Fibroblast of skin of back (primary cell): ENCODE results near the gene RNF34.

Source experiments
- DNase-seq: peaks from one replicate; pipeline ENCODE4 v3.0.0-alpha.2; 2013

Gene RNF34

DNA sequence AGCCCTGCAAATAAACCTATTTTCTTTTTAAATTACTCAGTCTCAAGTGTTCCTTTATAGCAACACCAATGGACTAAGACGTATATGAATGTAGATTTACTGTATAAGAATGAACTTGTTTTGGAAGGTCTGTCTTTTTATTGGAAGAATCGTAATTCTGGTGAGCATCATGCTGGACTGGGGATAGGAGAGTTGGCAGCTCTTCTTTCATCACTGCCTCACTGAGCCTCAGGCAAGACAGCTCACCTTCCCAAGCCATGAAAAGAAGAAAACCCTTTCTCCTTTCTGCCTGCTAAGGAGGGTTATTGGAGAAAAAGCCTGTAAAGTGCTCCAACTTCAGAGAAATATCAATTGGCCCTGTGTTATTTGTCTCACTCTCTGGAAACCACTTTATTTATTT is 9.1 kb upstream of the RNF34 start:
- no peak for DNase-seq

DNA sequence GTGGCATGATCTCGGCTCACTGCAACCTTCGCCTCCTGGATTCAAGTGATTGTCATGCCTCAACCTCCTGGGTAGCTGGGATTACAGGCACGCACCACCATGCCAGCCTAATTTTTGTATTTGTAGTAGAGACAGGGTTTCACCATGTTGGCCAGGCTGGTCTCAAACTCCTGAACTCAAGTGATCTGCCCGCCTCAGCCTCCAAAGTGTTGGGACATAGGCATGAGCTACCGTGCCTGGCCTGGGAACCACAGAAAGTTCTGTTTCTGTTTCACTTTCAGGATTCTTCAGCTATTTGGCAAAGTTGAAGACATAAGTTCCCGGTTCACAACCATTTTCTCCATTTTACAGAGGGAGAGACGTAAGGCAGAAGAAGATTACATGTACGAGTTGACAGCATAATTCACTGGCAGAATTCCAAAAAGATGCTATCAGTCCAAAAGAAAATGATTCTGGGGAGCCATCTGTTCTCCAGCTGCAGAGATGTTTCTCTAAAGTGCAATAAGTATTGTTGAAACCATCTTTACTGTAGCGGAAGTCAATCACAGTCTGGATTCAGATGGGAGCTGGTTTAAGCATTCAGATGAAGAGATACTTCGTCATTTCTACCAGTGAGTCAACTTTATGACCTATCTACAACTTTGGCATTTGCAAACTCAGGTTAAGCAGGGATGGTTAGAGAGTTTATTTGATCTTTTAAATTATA is 8.1 kb upstream of the RNF34 start:
- peak; percentile 15 for DNase-seq

DNA sequence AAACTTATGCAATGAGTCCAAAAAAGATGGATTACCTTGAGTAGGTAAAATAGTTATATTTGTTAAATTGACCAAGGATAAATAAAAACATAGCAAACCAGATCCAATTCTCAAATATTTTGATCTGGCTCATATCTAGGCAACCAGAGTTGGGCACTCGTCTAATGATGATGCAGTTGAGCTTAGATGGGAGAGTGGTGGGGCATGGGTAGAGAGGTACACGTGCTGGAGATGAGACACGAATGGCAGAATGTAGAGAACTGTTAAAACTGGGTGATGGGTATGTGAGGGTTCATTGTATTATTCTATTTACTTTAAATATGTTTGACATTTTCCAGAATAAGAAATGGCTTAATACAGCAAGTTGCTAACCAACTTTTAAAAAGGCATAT is 7.6 kb upstream of the RNF34 start:
- no peak for DNase-seq

DNA sequence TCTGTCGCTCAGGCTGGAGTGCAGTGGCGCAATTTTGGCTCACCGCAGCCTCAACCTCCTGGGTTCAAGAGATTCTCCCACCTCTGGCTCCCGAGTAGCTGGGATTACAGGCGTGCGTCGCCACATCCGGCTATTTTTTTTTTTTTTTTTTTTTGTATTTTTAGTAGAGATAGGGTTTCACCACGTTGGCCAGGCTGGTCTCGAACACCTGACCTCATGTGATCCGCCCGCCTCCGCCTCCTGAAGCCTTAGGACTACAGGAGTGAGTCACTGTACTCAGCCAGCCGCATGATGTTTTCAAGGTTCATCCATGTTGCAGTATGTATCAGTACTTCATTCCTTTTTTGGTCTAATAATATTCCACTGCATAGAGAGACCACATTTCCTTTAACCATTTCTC is 2.4 kb upstream of the RNF34 start:
- DNase-seq = no peak

DNA sequence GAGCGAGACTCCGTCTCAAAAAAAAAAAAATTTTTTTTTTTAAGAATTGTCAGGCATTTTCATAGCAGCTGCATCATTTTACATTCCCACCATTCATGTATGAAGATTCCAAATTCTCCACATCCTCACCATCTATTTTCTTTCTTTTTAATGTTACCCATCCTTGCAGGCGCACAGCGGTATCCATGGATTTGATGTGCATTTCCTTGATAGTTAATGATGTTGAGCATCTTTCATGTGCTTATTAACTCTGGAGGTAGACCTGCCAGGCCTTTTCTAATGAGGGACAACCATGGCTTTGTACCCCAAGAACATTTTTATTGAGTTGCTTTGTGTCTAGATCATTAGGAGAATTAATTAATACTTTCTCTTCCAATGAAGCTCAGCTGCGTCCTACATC is 1.6 kb upstream of the RNF34 start:
- no peak for DNase-seq

DNA sequence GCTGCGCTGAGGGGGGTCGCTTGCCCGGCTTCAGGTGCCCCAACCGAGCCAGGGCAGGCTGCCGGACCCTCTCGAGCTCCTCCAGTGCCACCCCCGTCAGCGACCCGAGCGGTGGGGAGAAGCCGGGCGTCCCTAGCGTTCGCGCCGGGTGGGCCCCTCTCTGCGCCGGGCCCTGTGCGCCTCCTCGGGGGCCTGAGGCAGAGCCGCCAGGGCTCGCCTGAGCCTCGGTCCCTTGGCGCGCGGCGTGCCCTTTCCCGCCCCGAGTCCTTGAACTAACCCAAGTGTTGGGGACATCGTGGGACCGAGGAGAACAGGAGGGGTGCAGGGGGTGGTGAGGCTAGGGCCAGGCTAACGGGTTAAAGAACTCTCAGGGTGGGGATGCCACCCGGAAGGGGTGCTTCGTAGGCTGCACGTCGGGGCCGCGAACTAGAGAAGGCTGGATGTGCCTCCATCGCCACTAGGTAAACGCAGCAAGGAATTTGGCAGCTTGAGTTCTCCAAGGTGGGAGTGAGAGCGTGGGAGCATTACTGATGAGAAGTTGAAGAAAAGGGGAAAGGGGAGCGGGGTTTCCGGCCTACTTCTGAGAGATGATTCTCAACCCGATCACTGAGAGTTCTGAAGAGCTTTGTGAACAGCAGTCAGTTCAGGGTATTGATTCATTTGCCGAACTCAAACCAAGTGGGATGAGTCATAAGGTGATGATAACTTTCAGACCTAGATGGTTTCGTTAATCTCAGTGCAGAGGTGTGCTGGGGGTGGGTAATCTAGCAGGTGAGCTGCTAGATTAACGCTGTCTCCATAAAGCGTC is 618 bp downstream of the RNF34 start:
- DNase-seq = peak; percentile 32

DNA sequence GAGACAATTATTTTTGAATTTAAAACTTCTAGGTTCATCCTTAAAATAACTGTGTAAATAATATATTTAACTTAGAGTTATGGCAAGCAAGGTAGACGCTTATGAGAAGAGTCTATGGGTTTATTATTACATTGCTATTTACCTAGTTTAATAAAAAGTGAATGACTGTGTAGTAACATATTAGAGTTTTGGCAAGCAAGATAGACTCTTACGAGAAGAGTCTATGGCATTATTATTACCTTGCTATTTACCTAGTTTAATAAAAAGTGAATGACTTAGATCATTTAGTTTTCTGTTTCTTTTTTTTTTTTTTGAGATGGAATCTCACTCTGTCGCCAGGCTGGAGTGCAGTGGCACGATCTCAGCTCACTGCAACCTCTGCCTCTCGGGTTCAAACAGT is 3.8 kb downstream of the RNF34 start:
- DNase-seq = no peak

DNA sequence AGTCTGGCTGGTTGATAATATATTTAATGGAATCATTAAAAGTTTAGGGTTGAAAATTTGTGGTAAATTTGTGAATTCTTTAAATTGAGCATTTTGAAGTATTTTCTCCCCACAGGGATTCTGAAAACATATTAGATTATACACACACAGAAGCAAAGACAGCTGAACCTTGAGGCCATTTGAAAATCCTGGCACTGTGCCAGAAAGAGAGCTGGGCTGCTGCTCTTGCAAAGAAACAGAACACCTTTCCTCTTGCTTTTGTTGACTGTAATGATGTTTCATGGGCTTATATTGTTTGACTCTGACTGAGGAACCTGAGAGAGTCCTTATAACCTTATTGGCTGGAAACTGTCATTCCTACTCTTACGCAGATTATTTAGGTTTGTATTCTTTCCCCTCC is 4.8 kb downstream of the RNF34 start:
- no peak for DNase-seq

DNA sequence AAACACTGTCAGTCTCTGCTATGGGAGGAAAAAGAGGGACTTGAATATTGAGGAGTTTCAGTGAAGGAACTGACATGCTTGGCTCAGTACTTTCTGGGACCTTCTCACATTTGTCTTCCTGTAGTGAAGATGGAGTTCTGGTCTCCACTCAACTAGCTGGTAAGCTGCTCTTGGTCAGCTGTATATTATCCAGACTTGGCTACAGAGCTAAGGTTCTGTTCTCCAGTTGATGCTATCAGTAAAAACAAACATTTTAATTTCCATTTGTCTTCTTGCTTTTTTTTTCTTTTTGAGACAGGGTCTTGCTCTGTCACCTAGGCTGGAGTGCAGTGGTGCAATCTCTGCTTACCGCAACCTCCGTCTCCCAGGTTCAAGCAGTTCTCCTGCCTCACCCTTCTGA is 5.3 kb downstream of the RNF34 start:
- DNase-seq = no peak

DNA sequence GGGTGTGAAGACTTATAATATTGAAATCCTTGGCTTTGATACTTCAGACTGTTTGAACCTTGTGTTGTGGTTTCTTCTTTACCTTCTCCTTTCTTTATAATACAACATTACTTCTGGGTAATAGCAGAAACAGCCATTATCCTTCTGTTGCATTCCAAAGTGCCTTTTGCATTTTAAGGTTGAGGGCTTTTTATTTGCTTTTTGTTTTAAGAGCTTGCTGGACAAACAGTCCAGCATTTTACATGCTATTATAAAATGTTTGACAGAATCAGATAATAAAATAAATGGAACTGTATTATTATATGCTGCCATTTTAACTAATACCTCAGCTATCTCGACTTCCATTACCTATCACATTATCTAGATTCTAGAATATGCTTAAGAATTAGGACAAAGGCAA is 14.0 kb downstream of the RNF34 start:
- DNase-seq = no peak

DNA sequence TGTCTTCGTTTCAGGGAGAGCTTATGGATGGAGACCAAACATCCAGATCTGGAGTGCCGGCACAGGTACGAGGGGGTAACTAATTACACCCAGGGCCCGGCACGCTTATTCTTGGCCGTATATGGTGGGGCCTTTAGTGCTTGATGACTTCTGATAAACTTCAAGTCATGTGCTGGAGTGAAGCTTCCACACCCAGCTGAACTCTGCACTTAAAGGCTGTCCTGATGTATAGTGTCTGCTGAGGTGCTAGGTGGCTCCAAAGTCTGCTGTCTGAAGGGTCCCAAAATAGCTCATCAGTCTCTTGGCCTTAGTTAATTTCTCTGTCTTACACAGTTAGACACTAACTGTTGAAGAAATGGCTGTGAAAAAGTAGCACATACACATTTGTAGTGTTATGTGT is 17.9 kb downstream of the RNF34 start:
- DNase-seq = no peak

DNA sequence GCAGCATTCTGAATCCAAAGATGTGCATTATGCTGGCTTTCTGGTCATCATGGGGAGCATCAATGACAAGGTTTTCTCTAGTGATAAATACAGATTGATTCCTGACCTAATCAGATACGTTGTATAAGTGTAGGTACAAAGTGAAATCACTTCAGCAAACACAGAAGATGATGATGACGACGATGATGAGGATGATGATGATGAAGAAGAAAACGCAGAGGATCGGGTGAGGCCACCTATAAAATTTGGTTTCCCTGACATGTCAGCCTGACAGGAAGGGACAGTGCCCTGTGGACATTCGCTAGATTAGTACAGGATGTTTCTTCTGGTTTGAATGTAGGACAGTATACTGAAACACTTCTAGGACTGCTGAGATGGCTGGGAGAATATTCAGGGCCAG is 20.2 kb downstream of the RNF34 start:
- DNase-seq = no peak

DNA sequence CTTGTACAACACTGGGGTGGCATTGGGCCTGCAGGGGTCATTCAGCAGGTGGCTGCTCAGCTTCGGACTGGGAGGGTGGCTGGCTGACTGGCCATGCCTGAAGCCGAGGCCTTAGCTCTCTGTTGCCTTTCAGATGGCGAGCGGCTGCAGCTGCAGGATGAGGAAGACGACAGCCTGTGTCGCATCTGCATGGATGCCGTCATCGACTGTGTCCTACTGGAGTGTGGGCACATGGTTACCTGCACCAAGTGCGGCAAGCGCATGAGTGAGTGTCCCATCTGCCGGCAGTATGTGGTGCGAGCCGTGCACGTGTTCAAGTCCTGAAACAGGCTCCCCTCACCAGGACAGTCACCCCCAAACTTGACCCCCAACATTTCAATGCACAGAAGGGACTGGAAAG is 23.3 kb downstream of the RNF34 start:
- no peak for DNase-seq

DNA sequence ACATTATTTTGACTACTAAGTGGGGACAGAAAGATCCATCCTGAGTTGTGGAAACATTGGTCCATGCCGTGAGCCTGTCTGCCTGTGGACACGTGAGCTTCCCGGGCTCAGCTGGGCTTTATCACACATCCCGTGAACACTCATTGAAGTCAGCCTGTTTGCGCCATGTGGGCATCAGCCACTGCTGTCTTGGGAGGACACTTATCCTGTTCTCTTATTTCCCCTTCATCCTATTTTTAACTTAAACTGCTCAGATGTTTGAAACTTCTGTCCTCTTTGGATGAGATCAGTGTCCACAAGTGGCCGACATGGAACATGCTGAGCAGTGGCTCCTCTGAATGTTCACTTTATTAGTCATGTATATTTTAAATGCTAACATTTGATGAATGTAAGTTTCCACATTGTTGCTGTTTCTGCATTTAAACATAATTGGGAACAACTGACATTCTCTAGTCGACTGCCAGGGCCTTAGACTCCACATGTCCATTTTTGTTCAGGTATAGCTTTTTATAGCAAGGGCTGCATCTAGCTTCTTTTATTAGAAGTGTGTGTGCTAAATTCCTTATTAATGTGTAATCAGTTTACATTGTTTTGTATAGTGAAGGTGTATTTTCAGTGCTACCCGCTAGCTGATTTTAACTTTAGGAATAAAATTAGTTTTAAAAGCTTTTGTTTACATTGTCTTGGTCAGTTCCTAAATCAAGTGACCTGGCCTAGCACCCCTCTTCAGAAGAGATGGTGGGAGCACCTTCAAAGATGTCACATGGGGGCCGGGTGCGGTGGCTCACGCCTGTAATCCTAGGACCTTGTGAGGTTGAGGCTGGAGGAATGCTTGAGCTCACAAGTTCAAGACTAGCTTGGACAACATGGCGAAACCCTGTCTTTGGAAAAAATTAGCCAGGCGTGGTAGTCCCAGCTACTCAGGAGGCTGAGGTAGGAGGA is 24.0 kb downstream of the RNF34 start:
- peak; percentile 29 for DNase-seq

DNA sequence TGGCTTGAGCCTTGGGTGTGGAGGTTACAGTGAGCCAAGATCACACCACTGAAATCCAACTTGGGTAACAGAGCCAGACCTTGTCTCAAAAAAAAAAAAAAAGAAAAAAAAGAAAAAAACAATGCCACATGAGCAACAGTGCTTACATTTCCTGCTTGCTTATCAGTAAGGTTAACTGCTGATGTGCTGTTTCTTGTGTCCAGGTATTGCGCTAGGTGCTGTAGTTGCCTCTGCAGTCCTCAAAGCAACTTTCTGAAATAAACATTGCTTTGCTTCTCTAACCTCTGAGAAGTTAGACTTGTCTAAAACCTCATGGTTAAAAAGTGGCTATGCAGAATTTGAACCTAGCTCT is 24.7 kb downstream of the RNF34 start:
- DNase-seq = no peak

DNA sequence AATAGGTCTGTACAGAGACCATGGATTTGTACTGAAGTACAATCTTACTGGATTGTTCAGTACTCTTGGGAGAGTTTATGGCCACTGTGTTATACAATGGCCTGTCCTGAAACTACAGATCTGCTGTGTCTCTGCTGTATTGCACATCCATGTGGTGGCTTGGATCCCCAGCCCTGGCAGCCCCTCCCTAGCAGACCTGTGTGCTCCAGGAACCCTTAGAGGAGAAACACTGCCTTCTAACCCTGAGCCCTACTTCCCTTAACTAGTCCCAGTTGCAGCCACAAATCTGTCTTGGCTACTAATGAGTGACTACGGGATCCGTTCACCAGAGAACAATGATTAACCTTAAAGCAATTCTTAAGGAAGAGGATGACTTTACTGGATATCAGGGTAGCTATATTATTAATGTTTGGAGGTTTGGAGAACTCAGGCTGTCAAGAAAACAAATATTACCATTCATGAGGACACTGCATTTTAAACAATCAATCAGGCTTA is 27.7 kb downstream of the RNF34 start:
- DNase-seq = no peak

DNA sequence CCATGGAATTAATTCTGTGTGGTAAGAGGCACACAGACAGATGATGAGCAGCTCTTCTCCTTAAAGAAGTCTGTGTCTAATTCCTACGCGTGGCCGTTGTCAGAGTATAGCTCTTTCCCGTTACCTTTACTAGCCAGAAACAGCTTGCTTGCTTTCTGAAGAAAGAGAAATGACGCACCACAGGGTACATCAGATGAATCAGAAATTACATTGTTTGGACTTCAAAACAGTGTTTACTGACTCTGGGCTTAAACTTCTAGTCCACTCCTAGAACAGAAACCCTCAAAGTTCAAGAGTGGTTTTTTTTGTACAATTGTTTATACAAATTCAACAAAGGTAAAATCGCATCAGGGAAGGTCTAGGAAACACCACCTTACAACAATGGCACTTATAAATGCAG is 29.0 kb downstream of the RNF34 start:
- no peak for DNase-seq

DNA sequence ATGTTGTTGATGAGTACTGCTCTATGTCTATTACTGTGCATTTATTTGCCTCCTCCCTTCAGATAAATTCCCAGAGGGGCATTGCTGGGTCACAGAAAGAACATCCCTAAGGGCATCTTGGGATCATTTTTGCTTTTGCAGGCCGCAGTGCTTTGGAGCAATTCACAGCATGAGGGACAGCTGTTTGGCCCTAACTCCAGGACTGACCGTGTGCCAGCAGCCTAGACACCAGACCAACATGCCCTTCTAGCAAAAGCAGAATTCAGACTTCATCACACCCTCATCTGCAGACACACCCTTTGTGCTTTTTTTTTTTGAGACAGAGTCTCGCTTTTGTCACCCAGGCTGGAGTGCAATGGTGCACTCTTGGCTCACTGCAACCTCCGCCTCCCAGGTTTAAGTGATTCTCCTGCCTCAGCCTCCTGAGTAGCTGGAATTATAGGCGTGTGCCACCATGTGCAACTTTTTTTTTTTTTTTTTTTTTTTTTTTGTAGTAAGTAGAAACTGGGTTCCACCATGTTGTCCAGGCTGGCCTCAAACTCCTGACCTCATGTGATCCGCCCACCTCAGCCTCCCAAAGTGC is 31.0 kb downstream of the RNF34 start:
- no peak for DNase-seq

DNA sequence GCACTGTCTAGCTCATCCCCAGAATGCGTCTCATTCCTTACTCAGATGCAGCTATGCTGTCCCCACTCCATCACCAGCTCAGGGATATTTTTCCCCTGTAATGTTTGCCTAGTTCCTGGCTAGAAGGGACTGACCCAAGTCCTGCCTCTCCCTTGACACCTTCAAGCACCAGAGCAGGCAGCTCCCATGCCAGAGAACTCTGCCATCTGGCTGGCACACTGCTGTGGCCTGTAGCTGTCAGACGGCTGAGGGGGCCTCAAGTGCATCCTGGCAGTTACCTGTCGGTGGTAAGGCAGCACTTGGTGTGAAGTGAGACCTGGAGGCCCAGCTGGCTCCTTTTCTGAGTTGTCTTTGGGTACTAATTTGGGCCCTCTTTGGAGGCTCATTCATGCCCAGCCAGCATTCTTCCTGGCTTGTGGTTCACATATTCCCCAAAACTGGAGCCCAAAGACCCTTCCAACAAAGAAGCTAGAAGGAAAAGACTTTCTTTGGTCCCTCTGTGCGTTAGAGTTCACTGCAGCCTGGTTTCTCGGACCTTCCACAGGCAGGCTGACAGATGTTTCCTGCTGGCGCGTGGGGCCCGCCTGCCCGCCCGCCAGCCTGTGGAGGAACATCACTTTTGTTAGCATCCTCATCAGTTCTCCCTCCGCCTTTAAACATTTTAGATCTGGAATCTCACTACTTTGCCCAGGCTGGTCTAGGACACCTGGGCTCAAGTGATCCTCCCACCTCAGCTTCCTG is 33.0 kb downstream of the RNF34 start:
- DNase-seq = no peak

DNA sequence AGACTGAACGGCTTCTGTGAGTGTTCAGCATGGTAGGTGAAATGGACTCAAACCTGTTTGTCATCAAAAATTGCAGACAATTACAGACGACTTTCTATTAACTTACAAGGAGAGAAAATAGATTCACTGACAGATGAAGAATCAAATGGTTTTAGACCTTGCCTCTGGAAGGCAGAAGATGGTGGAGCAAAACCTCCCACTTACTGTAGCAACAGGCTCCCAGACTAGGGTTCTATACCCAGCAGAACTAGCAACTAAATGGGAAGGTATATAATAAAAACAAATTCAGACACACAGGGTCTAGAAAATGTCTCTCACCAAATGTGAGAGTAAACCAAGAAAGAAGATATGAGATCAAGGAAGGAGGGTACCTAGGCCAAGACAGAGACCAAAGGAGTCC is 36.8 kb downstream of the RNF34 start:
- DNase-seq = no peak

DNA sequence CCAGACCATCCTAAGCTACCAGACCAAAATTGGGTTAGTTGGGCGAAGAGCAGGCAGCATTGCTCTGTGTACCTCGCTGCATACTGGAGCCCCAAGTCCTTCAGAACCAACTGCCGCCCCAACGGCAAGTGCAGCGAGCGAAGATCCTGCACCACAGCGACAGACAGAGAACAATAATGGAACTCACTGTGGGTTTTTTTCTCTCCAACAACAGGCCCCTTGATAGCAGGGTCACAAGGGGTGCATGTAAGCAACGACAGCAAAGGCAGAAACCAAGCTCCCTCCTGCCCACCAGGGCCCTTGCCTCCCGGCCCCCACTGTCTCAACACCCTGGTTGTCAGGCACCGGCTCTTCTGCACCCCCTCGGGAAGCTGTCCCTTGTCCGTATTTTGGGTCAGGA is 39.0 kb downstream of the RNF34 start:
- DNase-seq = no peak

DNA sequence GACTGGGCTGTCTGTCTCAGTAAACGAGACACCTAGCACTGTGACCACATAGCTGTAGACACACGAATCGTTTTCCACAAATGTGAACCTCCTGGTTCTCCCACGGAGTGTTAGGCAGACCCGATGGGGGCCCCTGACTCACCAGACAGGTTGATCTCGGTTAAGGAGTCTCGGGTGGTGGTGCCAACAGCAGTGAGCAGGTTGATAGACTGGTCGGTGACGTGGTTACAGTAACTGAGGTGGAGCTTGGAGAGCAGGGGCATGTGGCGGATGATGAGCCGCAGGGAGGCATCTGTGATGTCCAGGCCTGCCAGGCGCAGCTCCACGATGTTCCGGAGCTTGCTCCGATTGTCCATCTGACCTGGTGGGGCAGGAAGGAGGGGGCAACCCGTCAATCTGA is 39.8 kb downstream of the RNF34 start:
- DNase-seq = no peak
